Peyer's patch (tissue), 4 donors: Measurements from ENCODE around the gene SLC9A3. TPM values are rescaled to one million over a fixed set of nuclear protein-coding genes. Genes with fewer than 3 reads are reported as not detected.

Experiments
- DNase-seq, 3 donors: peaks; one replicate each; pipeline ENCODE4 v3.0.0-alpha.2; 2017 to 2019
- H3K27ac ChIP-seq, 4 donors: fragments of 200-600 bp; sonication (generic); one replicate each; pipeline ENCODE4 v1.5.1; 2016 to 2019
- H3K27me3 ChIP-seq, 2 donors: fragments of 200-600 bp; sonication (generic); one replicate each; pipeline ENCODE4 v1.5.1; 2019
- H3K36me3 ChIP-seq, 3 donors: fragments of 200-600 bp; sonication (generic); one replicate each; pipeline ENCODE4 v1.5.1; 2016 to 2019
- H3K4me1 ChIP-seq, 4 donors: fragments of 200-600 bp; sonication (generic); one replicate each; pipeline ENCODE4 v1.5.1; 2016 to 2019
- H3K4me3 ChIP-seq, 4 donors: fragments of 200-600 bp; sonication (generic); 1 replicate in 3 of 4; 2 replicates in 1 of 4; pipeline ENCODE4 v1.5.1; 2016 to 2019; ENCODE audit warnings: mild to moderate bottlenecking in 1 of 4
- H3K9me3 ChIP-seq, 4 donors: fragments of 200-600 bp; sonication (generic); one replicate each; pipeline ENCODE4 v1.5.1; 2016 to 2019; ENCODE audit warnings: mild to moderate bottlenecking in 1 of 4
- POLR2A ChIP-seq, 2 donors: fragments of 450-650 bp; IDR thresholded peaks; one replicate each; pipeline ENCODE4 v1.5.1; 2017; ENCODE audit warnings: antibody characterized with exemption in 2 of 2, mild to moderate bottlenecking in 2 of 2, moderate library complexity in 2 of 2
- total RNA-seq, 4 donors: library from RNA; depleted of rRNA; stranded (reverse); fragments of >200 nt; gene quantifications; one replicate each; pipeline ENCODE4 v1.1.0, GENCODE V29; 2016
- TF ChIP-seq, protein P1 (sequence below), 6 experiments: fragments of 450-650 bp in 4 of 6; fragments of 200-600 bp in 2 of 6; sonication (generic) in 1 of 6; IDR thresholded peaks; one replicate each; pipeline ENCODE4 v1.5.1; 2017 to 2019; ENCODE audit warnings: antibody characterized with exemption in 6 of 6, mild to moderate bottlenecking in 3 of 6, moderate library complexity in 1 of 6

Gene SLC9A3
- total RNA-seq, 4 donors from 2014 or later = 16.5 to 320 (median 283) TPM

DNA sequence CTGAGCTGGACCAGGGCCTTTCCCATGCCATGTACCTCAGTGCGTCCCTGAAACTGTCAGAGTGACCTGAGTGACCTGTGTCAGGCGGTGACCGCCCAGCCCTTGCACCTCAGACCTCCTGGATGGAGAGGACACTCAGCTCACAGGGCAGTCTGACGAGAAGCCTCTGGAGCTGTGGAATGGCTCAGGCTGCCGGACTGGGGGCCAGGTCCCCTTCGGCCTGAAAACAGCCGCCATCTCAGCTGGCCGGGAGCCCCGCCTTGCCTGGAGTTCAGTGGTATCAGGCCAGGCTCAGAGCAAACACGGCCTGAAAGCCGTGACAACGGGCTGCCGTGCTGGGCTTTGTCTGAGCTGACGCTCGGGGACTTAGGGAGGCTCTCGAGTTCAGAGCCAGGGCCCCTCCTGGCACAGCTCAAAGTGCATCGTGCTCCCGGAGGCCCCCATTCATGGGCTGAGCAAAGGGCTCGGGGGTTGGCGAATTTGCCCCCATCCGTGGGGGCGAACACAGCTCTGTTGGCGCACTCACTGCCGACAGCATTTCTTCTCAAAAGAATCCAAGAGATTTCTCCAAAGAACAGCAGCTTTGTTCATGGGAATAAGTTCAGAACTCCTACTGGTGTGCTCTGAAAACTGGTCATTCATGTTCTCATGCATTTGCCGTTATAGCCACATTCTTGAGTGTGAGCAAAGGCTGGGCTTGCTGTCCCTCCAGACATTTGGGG is 8.4 kb upstream of the SLC9A3 start:
- DNase-seq = no peak

DNA sequence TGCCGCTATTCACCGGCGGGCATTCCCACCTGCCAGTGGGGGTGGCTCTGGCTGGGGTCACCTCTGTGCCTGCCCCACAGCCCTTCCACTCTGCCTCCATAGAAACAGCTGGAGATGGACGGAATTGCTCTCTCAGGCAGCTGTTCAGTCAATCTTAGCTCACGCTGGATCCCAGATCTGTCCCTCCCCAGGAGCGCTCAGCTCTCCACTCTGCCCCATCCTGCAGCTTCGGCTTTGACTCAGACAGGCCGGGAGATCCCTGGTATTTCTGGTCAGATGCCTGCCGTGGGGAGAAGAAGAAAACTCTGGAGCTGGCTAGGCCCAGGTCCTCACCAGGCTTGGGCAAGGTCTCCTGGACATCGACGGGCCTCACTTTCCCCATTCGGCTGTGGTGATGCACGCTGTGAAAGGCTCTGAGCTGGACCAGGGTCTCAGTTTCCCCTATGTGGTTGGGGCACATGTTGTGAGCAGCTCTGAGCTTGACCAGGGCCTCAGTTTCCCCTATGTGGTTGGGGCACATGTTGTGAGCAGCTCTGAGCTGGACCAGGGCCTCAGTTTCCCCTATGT is 7.6 kb upstream of the SLC9A3 start:
- DNase-seq = no peak
- H3K27me3 ChIP-seq = peaks cover 0 to 21% of the 10 kb centered on the region in 2 donors
- H3K9me3 ChIP-seq = peaks cover 0 to 5% (median 0%) of the 10 kb centered on the region in 4 donors
- no peak overlapping the region for H3K27ac ChIP-seq
- no peak overlapping the region for H3K4me3 ChIP-seq
- H3K36me3 ChIP-seq = no peaks in the 10 kb centered on the region
- peaks cover 0 to 20% (median 3%) of the 10 kb centered on the region in 4 donors for H3K4me1 ChIP-seq
- TF ChIP-seq POLR2A (IDR thresholded peaks at IDR 0.05) = no peak
- TF ChIP-seq, protein P1, sequence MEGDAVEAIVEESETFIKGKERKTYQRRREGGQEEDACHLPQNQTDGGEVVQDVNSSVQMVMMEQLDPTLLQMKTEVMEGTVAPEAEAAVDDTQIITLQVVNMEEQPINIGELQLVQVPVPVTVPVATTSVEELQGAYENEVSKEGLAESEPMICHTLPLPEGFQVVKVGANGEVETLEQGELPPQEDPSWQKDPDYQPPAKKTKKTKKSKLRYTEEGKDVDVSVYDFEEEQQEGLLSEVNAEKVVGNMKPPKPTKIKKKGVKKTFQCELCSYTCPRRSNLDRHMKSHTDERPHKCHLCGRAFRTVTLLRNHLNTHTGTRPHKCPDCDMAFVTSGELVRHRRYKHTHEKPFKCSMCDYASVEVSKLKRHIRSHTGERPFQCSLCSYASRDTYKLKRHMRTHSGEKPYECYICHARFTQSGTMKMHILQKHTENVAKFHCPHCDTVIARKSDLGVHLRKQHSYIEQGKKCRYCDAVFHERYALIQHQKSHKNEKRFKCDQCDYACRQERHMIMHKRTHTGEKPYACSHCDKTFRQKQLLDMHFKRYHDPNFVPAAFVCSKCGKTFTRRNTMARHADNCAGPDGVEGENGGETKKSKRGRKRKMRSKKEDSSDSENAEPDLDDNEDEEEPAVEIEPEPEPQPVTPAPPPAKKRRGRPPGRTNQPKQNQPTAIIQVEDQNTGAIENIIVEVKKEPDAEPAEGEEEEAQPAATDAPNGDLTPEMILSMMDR (IDR thresholded peaks at IDR 0.05) = no peak

More for the DNA sequence above, 8.4 kb upstream of the SLC9A3 start:
- TF ChIP-seq POLR2A (IDR thresholded peaks at IDR 0.05) = no peak
- TF ChIP-seq, protein P1 (IDR thresholded peaks at IDR 0.05) = no peak
- H3K4me3 ChIP-seq = no peak overlapping the region
- H3K9me3 ChIP-seq = peaks cover 0 to 5% (median 0%) of the 10 kb centered on the region in 4 donors
- H3K27me3 ChIP-seq = peaks cover 0 to 16% of the 10 kb centered on the region in 2 donors
- H3K27ac ChIP-seq = no peak overlapping the region
- H3K36me3 ChIP-seq = no peaks in the 10 kb centered on the region
- H3K4me1 ChIP-seq = peaks cover 0 to 13% (median 3%) of the 10 kb centered on the region in 4 donors

DNA sequence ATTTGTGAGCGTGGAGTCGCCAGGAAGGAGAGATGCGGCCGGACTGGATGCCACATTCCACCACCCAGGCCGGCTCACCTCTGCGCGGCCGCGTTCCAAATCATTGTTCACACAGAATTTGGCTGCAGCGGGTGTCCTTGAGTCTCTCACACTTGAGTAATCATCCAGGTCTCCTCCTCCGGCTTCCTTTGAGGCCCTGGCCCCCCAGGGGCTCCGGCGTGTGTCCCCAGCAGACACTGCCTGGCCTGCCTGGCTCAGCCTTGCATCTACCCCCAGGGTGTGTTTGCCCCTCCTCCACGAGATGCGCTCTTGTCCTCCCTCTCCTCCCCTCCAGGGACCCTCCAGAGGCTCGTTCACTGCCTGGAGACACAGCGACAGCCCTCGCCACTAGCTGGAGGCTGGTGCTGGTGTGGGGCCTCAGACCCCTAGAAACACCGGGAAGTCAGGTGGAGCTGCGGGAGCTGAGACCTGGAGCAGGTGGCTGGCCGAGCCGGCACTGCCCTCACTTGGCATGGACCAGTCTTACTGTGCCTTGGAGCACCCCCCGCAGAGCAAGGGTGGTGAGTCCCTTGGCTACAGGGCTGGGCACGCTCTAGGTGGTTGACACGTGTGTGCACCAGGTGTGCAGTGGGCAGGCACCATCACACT is 7.0 kb upstream of the SLC9A3 start:
- Histone ChIP-seq H3K27ac (no peak overlapping the region), H3K9me3 (peaks cover 0 to 5% (median 0%) of the 10 kb centered on the region in 4 donors), H3K36me3 (no peaks in the 10 kb centered on the region), H3K4me1 (peaks cover 0 to 21% (median 3%) of the 10 kb centered on the region in 4 donors), H3K4me3 (no peak overlapping the region), H3K27me3 (peaks cover 0 to 27% of the 10 kb centered on the region in 2 donors)
- peak in 1 of 3 donors; percentile 42 for DNase-seq
- no peak for TF ChIP-seq POLR2A (IDR thresholded peaks at IDR 0.05)
- TF ChIP-seq, protein P1 (IDR thresholded peaks at IDR 0.05) = no peak

DNA sequence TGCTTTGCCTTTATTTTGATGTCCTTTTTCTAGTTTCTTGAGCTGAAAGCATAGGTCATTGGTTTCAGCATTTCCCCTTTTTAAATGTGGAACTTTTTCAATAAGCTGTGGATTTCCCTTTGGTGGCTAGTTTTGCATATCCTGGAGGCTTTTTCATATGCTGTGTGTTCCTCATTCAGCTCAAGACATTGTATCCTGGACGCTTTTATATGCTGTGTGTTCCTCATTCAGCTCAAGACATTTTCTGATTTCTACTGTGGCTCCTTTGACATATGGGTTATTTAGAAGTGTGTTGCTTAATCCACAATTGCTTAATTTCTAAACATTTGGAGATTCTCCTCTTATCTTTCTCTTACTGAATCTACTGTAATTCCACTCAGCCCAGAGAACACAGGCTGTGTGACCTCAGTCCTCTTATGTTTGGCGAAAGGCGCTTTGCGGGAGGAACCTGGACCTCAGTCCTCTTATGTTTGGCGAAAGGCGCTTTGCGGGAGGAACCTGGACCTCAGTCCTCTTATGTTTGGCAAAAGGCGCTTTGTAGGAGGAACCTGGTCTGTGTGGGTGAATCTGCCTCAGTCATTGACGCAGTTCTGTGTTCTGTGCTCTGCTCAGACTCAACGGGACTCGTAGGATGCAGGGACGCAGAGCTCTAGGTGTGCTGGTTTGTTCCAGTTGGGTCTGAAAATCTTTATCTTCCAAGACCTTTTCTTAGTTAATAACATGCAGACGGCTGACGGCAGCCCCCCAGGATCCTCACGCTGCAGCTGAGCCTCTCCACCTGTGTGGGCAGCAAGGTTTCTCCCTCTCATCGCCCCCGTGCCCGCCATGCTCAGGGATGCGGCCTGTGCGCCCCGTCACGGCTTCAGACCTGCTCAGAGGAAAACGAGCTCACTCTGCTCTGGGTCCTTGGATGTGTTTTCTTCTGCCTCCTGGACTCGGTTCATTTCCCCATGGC is 6.0 kb upstream of the SLC9A3 start:
- peaks cover 0 to 34% of the 10 kb centered on the region in 2 donors for H3K27me3 ChIP-seq
- peak in 1 of 3 donors; percentile 33 for DNase-seq

More for the DNA sequence above, 6.0 kb upstream of the SLC9A3 start:
- Histone ChIP-seq H3K27ac (no peak overlapping the region), H3K36me3 (no peaks in the 10 kb centered on the region), H3K9me3 (peaks cover 0 to 5% (median 0%) of the 10 kb centered on the region in 4 donors), H3K4me3 (no peak overlapping the region), H3K4me1 (peaks cover 0 to 21% (median 3%) of the 10 kb centered on the region in 4 donors)
- no peak for TF ChIP-seq POLR2A (IDR thresholded peaks at IDR 0.05)
- TF ChIP-seq, protein P1 (IDR thresholded peaks at IDR 0.05) = no peak
